OCI-LY3 (cell line): Measurements from ENCODE around the gene PCDHGB4.

Experiments
- H2AFZ ChIP-seq: fragments of 200-600, 300-600 bp; shearing (Covaris generic); 2 replicates; pipeline ENCODE4 v1.6.0; 2014; ENCODE audit warnings: antibody characterized with exemption, low read depth, low read length
- H3K27ac ChIP-seq: fragments of 200-600, 300-600 bp; sonication (generic); 2 replicates; pipeline ENCODE4 v1.5.1; 2014; ENCODE audit warnings: mild to moderate bottlenecking, low read length, moderate library complexity, mixed read lengths
- H3K27me3 ChIP-seq: fragments of 200-600, 300-600 bp; sonication (generic); 2 replicates; pipeline ENCODE4 v1.6.1; 2014; ENCODE audit warnings: low read depth, low read length, mixed read lengths
- H3K36me3 ChIP-seq: fragments of 200-600, 300-600 bp; sonication (generic); replicated peaks from 2 replicates; pipeline ENCODE3; 2014; ENCODE audit warnings: low read depth, low read length, mixed read lengths
- H3K4me1 ChIP-seq: fragments of 300-600, 200-600 bp; sonication (generic); 2 replicates; pipeline ENCODE4 v1.6.1; 2014; ENCODE audit warnings: low read length, mixed read lengths
- H3K4me2 ChIP-seq: fragments of 200-600, 300-600 bp; sonication (generic); 2 replicates; pipeline ENCODE4 v1.6.1; 2014; ENCODE audit warnings: low read length, mixed read lengths
- H3K4me3 ChIP-seq: fragments of 300-600, 200-600 bp; sonication (generic); 2 replicates; pipeline ENCODE4 v1.5.1; 2014; ENCODE audit warnings: antibody characterized with exemption, mild to moderate bottlenecking, low read length, moderate library complexity
- H3K79me2 ChIP-seq: fragments of 300-600, 200-600 bp; shearing (Covaris generic); 2 replicates; pipeline ENCODE4 v1.6.1; 2014; ENCODE audit warnings: mild to moderate bottlenecking, low read length, mixed read lengths
- H3K9ac ChIP-seq: fragments of 300-600, 200-600 bp; shearing (Covaris generic); 2 replicates; pipeline ENCODE4 v1.6.0; 2014; ENCODE audit warnings: mild to moderate bottlenecking, low read length, moderate library complexity
- H3K9me3 ChIP-seq: fragments of 200-600, 300-600 bp; shearing (Covaris generic); 2 replicates; pipeline ENCODE4 v1.6.1; 2014; ENCODE audit warnings: low read length, mixed read lengths; ENCODE audit not compliant: insufficient read depth
- H4K20me1 ChIP-seq: fragments of 200-600, 300-600 bp; sonication (generic); 2 replicates; pipeline ENCODE4 v1.6.1; 2016; ENCODE audit warnings: low read length, mixed read lengths; ENCODE audit not compliant: insufficient read depth
- EZH2phosphoT487 ChIP-seq: fragments of 200-600 bp; shearing (Covaris generic); IDR thresholded peaks from 2 replicates; pipeline ENCODE4 v1.6.1; 2018; ENCODE audit warnings: antibody characterized with exemption, mixed run types, low read depth
- TF ChIP-seq, protein P1 (sequence below): fragments of 200-600, 300-600 bp; sonication (generic); IDR thresholded peaks from 2 replicates; pipeline ENCODE4 v1.5.1; 2014; ENCODE audit warnings: antibody characterized with exemption, low read length, low read depth

The PCDHGB4 gene

DNA sequence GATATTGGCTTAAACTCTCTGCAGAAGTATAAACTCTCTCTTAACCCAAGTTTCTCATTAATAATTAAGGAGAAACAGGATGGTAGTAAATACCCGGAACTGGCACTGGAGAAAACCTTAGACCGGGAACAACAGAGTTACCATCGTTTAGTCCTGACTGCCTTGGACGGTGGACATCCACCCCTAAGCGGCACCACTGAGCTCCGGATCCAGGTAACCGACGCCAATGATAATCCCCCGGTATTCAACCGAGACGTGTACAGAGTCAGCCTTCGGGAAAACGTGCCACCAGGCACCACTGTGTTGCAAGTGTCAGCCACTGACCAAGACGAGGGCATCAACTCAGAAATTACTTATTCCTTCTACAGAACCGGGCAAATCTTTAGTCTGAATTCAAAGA lies 11.1 kb downstream of the PCDHGB4 start:
- Histone ChIP-seq H4K20me1 (no peaks in the 10 kb centered on the region), H3K27ac (no peak overlapping the region), H3K4me1 (no peaks in the 10 kb centered on the region), H3K79me2 (no peaks in the 10 kb centered on the region), H2AFZ (no peak overlapping the region), H3K9me3 (no peaks in the 10 kb centered on the region), H3K4me3 (no peak overlapping the region), H3K27me3 (no peaks in the 10 kb centered on the region), H3K9ac (no peak overlapping the region), H3K4me2 (no peak overlapping the region), H3K36me3 (no peaks in the 10 kb centered on the region)
- TF ChIP-seq, protein P1, sequence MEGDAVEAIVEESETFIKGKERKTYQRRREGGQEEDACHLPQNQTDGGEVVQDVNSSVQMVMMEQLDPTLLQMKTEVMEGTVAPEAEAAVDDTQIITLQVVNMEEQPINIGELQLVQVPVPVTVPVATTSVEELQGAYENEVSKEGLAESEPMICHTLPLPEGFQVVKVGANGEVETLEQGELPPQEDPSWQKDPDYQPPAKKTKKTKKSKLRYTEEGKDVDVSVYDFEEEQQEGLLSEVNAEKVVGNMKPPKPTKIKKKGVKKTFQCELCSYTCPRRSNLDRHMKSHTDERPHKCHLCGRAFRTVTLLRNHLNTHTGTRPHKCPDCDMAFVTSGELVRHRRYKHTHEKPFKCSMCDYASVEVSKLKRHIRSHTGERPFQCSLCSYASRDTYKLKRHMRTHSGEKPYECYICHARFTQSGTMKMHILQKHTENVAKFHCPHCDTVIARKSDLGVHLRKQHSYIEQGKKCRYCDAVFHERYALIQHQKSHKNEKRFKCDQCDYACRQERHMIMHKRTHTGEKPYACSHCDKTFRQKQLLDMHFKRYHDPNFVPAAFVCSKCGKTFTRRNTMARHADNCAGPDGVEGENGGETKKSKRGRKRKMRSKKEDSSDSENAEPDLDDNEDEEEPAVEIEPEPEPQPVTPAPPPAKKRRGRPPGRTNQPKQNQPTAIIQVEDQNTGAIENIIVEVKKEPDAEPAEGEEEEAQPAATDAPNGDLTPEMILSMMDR: no peak
- TF ChIP-seq EZH2phosphoT487: no peak

DNA sequence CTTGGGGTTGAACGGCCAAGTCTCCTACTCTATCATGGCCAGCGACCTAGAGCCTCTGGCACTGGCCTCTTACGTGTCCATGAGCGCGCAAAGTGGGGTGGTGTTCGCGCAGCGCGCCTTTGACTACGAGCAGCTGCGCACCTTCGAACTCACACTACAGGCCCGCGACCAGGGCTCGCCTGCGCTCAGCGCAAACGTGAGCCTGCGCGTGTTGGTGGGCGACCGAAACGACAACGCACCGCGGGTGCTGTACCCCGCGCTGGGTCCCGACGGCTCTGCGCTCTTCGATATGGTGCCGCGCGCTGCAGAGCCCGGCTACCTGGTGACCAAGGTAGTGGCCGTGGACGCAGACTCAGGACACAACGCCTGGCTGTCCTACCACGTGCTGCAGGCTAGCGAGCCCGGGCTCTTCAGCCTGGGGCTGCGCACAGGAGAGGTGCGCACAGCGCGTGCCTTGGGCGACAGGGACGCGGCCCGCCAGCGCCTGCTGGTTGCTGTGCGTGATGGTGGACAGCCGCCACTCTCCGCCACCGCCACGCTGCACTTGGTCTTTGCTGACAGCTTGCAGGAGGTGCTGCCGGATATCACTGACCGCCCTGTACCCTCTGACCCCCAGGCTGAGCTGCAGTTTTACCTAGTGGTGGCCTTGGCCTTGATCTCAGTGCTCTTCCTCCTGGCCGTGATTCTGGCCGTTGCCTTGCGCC lies 12.2 kb downstream of the PCDHGB4 start:
- H3K27me3 ChIP-seq: no peaks in the 10 kb centered on the region
- H3K4me2 ChIP-seq: no peak overlapping the region
- H3K36me3 ChIP-seq: no peaks in the 10 kb centered on the region
- no peaks in the 10 kb centered on the region for H3K4me1 ChIP-seq
- H3K9ac ChIP-seq: no peak overlapping the region
- no peak overlapping the region for H3K27ac ChIP-seq
- no peak for TF ChIP-seq EZH2phosphoT487
- TF ChIP-seq, protein P1: no peak
- H4K20me1 ChIP-seq: no peaks in the 10 kb centered on the region
- H3K9me3 ChIP-seq: no peaks in the 10 kb centered on the region
- H2AFZ ChIP-seq: no peak overlapping the region
- no peaks in the 10 kb centered on the region for H3K79me2 ChIP-seq
- H3K4me3 ChIP-seq: no peak overlapping the region

DNA sequence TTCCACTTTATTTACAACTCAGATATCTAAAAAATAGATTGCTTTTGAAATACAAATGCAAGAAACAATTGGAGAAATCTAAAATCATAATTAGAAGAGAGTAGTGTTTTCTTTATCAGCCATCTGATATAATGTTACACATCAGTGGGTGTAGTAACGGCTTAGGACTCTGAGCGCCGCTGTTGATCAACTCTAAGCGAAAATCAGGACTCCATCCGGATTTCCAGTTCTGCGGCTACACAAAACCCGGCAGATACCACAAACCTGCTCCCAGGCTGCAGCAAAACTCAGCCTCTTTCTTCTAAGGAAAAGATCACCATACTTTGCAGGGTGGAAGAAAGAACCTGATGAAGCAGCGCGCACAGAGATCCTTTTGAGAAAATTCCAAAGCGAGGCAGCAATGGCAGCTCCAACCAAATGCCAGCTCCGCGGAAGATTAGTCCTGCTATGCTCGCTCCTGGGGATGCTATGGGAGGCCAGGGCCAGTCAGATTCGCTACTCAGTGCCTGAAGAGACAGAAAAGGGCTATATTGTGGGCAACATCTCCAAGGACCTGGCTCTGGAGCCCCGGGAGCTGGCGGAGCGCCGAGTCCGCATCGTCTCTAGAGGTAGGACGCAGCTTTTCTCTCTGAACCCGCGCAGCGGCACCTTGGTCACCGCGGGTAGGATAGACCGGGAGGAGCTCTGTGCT lies 15.2 kb downstream of the PCDHGB4 start, which contains the start of gene PCDHGA9:
Gene PCDHGA9, plus strand, starts transcription at position 226 of the 691 bp plus-strand sequence. Its CDS starts 175 bp downstream, at position 401.
- Histone ChIP-seq H3K27ac (no peak within 1 kb of the TSS), H3K4me2 (no peak within 1 kb of the TSS), H2AFZ (no peak within 1 kb of the TSS), H3K4me1 (no peaks in the 10 kb centered on the region), H3K4me3 (no peak within 1 kb of the TSS), H3K79me2 (no peaks in the 10 kb centered on the region), H3K9ac (no peak within 1 kb of the TSS), H3K9me3 (no peaks in the 10 kb centered on the region), H3K36me3 (no peaks in the 10 kb centered on the region), H3K27me3 (no peaks in the 10 kb centered on the region), H4K20me1 (no peaks in the 10 kb centered on the region)
- TF ChIP-seq, protein P1: no peak
- TF ChIP-seq EZH2phosphoT487: no peak

DNA sequence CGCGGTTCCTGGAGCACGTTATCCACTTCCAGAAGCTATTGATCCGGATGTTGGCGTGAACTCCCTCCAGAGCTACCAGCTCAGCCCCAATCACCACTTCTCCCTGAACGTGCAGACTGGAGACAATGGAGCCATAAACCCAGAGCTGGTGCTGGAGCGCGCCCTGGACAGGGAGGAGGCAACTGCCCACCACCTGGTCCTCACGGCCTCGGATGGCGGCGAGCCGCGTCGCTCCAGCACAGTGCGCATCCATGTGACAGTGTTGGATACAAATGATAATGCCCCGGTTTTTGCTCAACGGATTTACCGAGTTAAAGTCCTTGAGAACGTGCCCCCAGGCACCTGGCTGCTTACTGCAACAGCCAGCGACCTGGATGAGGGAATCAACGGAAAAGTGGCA lies 15.9 kb downstream of the PCDHGB4 start:
- Histone ChIP-seq H2AFZ (no peak overlapping the region), H3K79me2 (no peaks in the 10 kb centered on the region), H3K9ac (no peak overlapping the region), H4K20me1 (no peaks in the 10 kb centered on the region), H3K36me3 (no peaks in the 10 kb centered on the region), H3K27ac (no peak overlapping the region), H3K27me3 (no peaks in the 10 kb centered on the region), H3K4me3 (no peak overlapping the region), H3K4me1 (no peaks in the 10 kb centered on the region), H3K4me2 (no peak overlapping the region), H3K9me3 (no peaks in the 10 kb centered on the region)
- TF ChIP-seq, protein P1: no peak
- TF ChIP-seq EZH2phosphoT487: no peak
